Activated T-cell treated with anti-CD3 and anti-CD28 coated beads, Interleukin-2, amount 50 U/mL, for 4 hours (primary cell): Measurements from ENCODE around the gene GHR. TPM values are rescaled to one million over a fixed set of nuclear protein-coding genes. Genes with fewer than 3 reads are reported as not detected.

ENCODE experiments used
- ATAC-seq, 2 donors: fragments of 200-7000 bp; cut with Tn5 transposase; one replicate each; pipeline ENCODE4 v1.10.0; 2021
- DNase-seq: peaks from one replicate; pipeline ENCODE4 v3.0.0-alpha.2; 2020
- H3K27me3 Mint-ChIP-seq: one replicate; pipeline ENCODE4 v1.8.0; 2021; ENCODE audit warnings: low read depth, mixed read lengths
- H3K36me3 Mint-ChIP-seq: one replicate; pipeline ENCODE4 v1.8.0; 2022; ENCODE audit warnings: mixed read lengths; ENCODE audit not compliant: insufficient read depth
- H3K4me1 Mint-ChIP-seq: one replicate; pipeline ENCODE4 v1.8.0; 2021; ENCODE audit warnings: low read depth, mixed read lengths
- H3K4me3 Mint-ChIP-seq: one replicate; pipeline ENCODE4 v1.8.0; 2021; ENCODE audit warnings: mild to moderate bottlenecking, moderate library complexity, mixed read lengths
- H3K9me3 Mint-ChIP-seq: one replicate; pipeline ENCODE4 v1.8.0; 2021; ENCODE audit warnings: mixed read lengths
- total RNA-seq, 3 donors: library from RNA; stranded (reverse); gene quantifications; one replicate each; pipeline ENCODE4 v1.2.1, GENCODE V29; 2021

The GHR gene
- total RNA-seq, 3 donors from 2014 or later: 0.08 TPM; not detected in 2

GRCh38 chr5:42516282-42517042 is 93.2 kb downstream of the GHR start:
- Mint-ChIP-seq H3K4me1 (no peaks in the 10 kb centered on the region), H3K27me3 (no peaks in the 10 kb centered on the region), H3K4me3 (no peak overlapping the region), H3K9me3 (no peaks in the 10 kb centered on the region), H3K36me3 (no peaks in the 10 kb centered on the region)
- DNase-seq (no peak), ATAC-seq (no peak)

GRCh38 chr5:42517164-42517563 is 93.9 kb downstream of the GHR start:
- H3K4me3 Mint-ChIP-seq: no peak overlapping the region
- H3K36me3 Mint-ChIP-seq: no peaks in the 10 kb centered on the region
- H3K9me3 Mint-ChIP-seq: no peaks in the 10 kb centered on the region
- ATAC-seq: no peak
- H3K27me3 Mint-ChIP-seq: no peaks in the 10 kb centered on the region
- no peaks in the 10 kb centered on the region for H3K4me1 Mint-ChIP-seq
- no peak for DNase-seq

- no peaks in the 10 kb centered on the region for H3K36me3 Mint-ChIP-seq
- H3K4me3 Mint-ChIP-seq: no peak overlapping the region
- no peaks in the 10 kb centered on the region for H3K4me1 Mint-ChIP-seq
- no peak for ATAC-seq
- no peak for DNase-seq
- H3K27me3 Mint-ChIP-seq: no peaks in the 10 kb centered on the region
- H3K9me3 Mint-ChIP-seq: no peaks in the 10 kb centered on the region
These were observed 95.5 kb downstream of the GHR start for GRCh38 chr5:42518595-42519221.

- Mint-ChIP-seq H3K36me3 (no peaks in the 10 kb centered on the region), H3K27me3 (no peaks in the 10 kb centered on the region), H3K4me3 (no peak overlapping the region), H3K9me3 (no peaks in the 10 kb centered on the region), H3K4me1 (no peaks in the 10 kb centered on the region)
- no peak for ATAC-seq
- DNase-seq: no peak
These were observed 97.0 kb downstream of the GHR start for GRCh38 chr5:42520203-42520602.

- Mint-ChIP-seq H3K4me1 (no peaks in the 10 kb centered on the region), H3K4me3 (no peak overlapping the region), H3K36me3 (no peaks in the 10 kb centered on the region), H3K9me3 (no peaks in the 10 kb centered on the region), H3K27me3 (no peaks in the 10 kb centered on the region)
- DNase-seq (no peak), ATAC-seq (no peak)
These were observed 97.7 kb downstream of the GHR start for GRCh38 chr5:42520957-42521356.

- Mint-ChIP-seq H3K36me3 (no peaks in the 10 kb centered on the region), H3K27me3 (no peaks in the 10 kb centered on the region), H3K4me1 (no peaks in the 10 kb centered on the region), H3K9me3 (no peaks in the 10 kb centered on the region), H3K4me3 (no peak overlapping the region)
- ATAC-seq (no peak), DNase-seq (no peak)
These were observed 98.2 kb downstream of the GHR start for GRCh38 chr5:42521406-42521805.

- no peaks in the 10 kb centered on the region for H3K27me3 Mint-ChIP-seq
- H3K36me3 Mint-ChIP-seq: no peaks in the 10 kb centered on the region
- no peak overlapping the region for H3K4me3 Mint-ChIP-seq
- H3K9me3 Mint-ChIP-seq: no peaks in the 10 kb centered on the region
- no peak for DNase-seq
- no peaks in the 10 kb centered on the region for H3K4me1 Mint-ChIP-seq
- no peak for ATAC-seq
These were observed 99.5 kb downstream of the GHR start for GRCh38 chr5:42522783-42523182.

- Mint-ChIP-seq H3K27me3 (no peaks in the 10 kb centered on the region), H3K4me3 (no peak overlapping the region), H3K9me3 (no peaks in the 10 kb centered on the region), H3K36me3 (no peaks in the 10 kb centered on the region), H3K4me1 (no peaks in the 10 kb centered on the region)
- no peak for DNase-seq
- no peak for ATAC-seq
These were observed 102.9 kb downstream of the GHR start for GRCh38 chr5:42526179-42526578.

- Mint-ChIP-seq H3K4me3 (no peak overlapping the region), H3K9me3 (peaks cover under 1% of the 10 kb centered on the region), H3K36me3 (no peaks in the 10 kb centered on the region), H3K4me1 (no peaks in the 10 kb centered on the region), H3K27me3 (no peaks in the 10 kb centered on the region)
- DNase-seq (no peak), ATAC-seq (no peak)
These were observed 108.4 kb downstream of the GHR start for GRCh38 chr5:42531611-42532010.

GRCh38 chr5:42542106-42542505 is 118.9 kb downstream of the GHR start:
- Mint-ChIP-seq H3K27me3 (peaks cover 5% of the 10 kb centered on the region), H3K36me3 (no peaks in the 10 kb centered on the region), H3K4me3 (no peak overlapping the region), H3K4me1 (no peaks in the 10 kb centered on the region), H3K9me3 (peaks cover 20% of the 10 kb centered on the region)
- ATAC-seq: no peak
- no peak for DNase-seq

- H3K4me1 Mint-ChIP-seq: no peaks in the 10 kb centered on the region
- no peak for DNase-seq
- no peak for ATAC-seq
- H3K27me3 Mint-ChIP-seq: peaks cover 5% of the 10 kb centered on the region
- H3K9me3 Mint-ChIP-seq: peaks cover 20% of the 10 kb centered on the region
- no peaks in the 10 kb centered on the region for H3K36me3 Mint-ChIP-seq
- no peak overlapping the region for H3K4me3 Mint-ChIP-seq
These were observed 120.5 kb downstream of the GHR start for GRCh38 chr5:42543774-42544173.

- Mint-ChIP-seq H3K27me3 (peaks cover 5% of the 10 kb centered on the region), H3K36me3 (no peaks in the 10 kb centered on the region), H3K9me3 (peaks cover 15% of the 10 kb centered on the region), H3K4me1 (no peaks in the 10 kb centered on the region), H3K4me3 (no peak overlapping the region)
- no peak for DNase-seq
- no peak for ATAC-seq
These were observed 121.8 kb downstream of the GHR start for GRCh38 chr5:42545038-42545437.

- H3K4me3 Mint-ChIP-seq: no peak overlapping the region
- DNase-seq: no peak
- no peaks in the 10 kb centered on the region for H3K27me3 Mint-ChIP-seq
- H3K9me3 Mint-ChIP-seq: no peaks in the 10 kb centered on the region
- H3K36me3 Mint-ChIP-seq: no peaks in the 10 kb centered on the region
- H3K4me1 Mint-ChIP-seq: no peaks in the 10 kb centered on the region
- no peak for ATAC-seq
These were observed 123.9 kb downstream of the GHR start for GRCh38 chr5:42547141-42547540.

GRCh38 chr5:42547894-42548293 is 124.7 kb downstream of the GHR start:
- H3K9me3 Mint-ChIP-seq: no peaks in the 10 kb centered on the region
- no peak for ATAC-seq
- H3K4me3 Mint-ChIP-seq: no peak overlapping the region
- H3K36me3 Mint-ChIP-seq: no peaks in the 10 kb centered on the region
- H3K4me1 Mint-ChIP-seq: no peaks in the 10 kb centered on the region
- no peaks in the 10 kb centered on the region for H3K27me3 Mint-ChIP-seq
- DNase-seq: no peak

- Mint-ChIP-seq H3K9me3 (no peaks in the 10 kb centered on the region), H3K4me1 (no peaks in the 10 kb centered on the region), H3K4me3 (no peak overlapping the region), H3K36me3 (no peaks in the 10 kb centered on the region), H3K27me3 (no peaks in the 10 kb centered on the region)
- no peak for DNase-seq
- no peak for ATAC-seq
These were observed 129.4 kb downstream of the GHR start for GRCh38 chr5:42552597-42552996.
